Activated CD8-positive, alpha-beta memory T cell treated with anti-CD3 and anti-CD28 coated beads, Interleukin-2, amount 50 U/mL, for 1 hour (primary cell): ENCODE results near the gene FAM50A.

Source experiments
- DNase-seq: peaks from one replicate; pipeline ENCODE4 v3.0.0-alpha.2; 2020; ENCODE audit errors: extremely low read depth

Gene FAM50A

DNA sequence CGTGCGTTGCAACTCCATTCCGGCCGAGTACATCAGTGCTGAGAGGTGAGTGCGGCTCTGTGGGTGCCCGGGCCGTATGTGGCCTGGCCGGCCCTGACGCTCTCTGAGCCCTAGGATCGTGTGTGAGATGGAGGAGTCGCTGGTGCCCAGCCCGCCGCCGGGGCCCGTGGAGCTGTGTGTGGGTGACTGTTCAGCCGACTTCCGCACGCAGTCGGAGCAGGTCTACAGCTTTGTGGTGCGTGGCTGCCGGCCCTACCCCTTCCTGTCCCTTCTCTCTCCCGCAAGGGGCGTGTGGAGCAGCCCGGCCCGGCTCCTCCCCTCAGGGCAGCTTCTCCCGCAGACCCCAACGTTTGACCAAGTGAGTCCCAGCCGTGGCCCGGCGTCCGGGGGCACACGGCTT, 22.1 kb downstream of the FAM50A start:
- no peak for DNase-seq

DNA sequence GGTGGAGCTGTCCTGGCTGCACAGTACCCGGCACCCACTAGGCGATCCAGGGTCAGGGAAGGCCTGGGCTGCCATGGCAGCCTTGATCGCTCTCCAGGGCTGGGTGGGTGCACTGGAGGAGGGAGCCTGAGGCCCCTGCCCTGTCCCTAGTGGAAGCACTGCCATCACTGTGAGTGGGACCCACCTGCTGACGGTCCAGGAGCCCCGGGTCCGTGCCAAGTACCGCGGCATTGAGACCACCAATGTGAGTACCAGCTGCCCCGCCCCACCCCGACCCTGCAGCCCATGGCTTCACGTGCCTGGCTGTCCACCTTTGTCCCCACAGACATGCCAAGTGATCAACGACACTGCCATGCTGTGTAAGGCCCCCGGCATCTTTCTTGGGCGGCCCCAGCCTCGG, 23.0 kb downstream of the FAM50A start:
- no peak for DNase-seq

DNA sequence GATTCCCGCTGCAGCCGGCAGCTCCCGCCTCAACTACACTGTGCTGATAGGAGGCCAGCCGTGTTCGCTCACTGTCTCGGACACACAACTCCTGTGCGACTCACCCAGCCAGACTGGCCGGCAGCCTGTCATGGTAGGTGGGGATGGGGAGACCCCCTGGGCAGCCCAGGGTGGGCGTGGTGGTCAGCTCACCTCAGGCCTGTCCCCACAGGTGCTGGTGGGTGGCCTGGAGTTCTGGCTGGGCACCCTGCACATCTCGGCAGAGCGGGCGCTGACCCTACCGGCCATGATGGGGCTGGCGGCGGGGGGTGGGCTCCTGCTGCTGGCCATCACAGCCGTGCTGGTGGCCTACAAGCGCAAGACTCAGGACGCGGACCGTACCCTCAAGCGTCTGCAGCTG, 23.6 kb downstream of the FAM50A start:
- no peak for DNase-seq

DNA sequence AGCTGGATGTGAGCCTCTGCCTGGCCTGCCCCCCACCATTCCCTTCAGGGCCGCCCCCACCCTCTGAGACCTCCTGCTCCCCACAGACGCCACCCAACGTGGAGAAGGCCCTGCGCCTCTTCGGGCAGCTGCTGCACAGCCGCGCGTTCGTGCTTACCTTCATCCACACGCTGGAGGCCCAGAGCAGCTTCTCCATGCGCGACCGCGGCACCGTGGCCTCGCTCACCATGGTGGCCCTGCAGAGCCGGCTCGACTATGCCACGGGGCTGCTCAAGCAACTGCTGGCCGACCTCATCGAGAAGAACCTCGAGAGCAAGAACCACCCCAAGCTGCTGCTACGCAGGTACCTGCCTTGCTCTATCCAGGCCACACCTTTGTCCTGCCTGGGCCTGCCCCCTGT, 24.3 kb downstream of the FAM50A start:
- DNase-seq, result no peak

DNA sequence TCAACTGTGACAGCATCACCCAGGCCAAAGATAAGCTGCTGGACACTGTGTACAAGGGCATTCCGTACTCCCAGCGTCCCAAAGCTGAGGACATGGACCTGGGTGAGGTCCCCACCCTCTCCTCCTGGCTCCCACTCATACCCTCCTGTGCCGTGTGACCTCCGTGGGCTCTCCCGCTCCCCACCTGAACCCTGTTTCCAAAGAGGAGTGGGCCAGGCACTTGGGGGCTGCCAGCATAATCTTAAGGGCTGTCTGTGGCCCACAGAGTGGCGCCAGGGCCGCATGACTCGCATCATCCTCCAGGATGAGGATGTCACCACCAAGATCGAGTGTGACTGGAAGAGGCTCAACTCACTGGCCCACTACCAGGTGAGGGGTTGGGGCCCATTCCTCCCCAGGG, 25.2 kb downstream of the FAM50A start:
- no peak for DNase-seq

DNA sequence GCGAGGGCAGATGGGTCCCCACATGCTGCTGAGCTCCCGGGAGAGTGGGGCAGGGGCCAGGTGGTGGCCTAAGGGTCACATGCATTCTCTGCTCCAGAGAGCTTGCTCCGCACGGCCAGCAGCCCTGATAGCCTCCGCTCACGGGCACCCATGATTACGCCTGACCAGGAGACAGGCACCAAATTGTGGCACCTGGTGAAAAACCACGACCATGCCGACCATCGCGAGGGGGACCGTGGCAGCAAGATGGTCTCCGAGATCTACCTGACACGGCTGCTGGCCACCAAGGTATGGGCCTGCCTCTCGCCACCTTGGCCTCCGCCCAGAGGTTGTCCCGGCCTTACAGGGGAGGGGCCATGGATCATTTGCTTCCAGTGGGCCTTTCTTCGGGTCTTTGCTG, 25.9 kb downstream of the FAM50A start:
- no peak for DNase-seq

DNA sequence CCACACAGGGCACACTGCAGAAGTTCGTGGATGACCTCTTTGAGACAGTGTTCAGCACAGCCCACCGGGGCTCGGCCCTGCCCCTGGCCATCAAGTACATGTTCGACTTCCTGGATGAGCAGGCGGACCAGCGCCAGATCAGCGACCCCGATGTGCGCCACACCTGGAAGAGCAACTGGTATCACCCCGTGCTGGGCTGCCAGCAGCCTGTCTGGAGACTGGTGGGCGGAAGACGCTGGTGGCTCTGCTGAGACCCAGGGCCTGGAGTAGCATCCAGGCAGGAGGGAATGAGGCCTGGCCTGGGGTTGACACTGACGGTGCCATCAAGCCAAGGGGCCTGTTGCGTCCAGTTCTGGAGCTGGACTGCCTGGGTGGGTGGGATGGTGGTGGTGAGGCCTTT, 26.5 kb downstream of the FAM50A start:
- DNase-seq, result no peak

DNA sequence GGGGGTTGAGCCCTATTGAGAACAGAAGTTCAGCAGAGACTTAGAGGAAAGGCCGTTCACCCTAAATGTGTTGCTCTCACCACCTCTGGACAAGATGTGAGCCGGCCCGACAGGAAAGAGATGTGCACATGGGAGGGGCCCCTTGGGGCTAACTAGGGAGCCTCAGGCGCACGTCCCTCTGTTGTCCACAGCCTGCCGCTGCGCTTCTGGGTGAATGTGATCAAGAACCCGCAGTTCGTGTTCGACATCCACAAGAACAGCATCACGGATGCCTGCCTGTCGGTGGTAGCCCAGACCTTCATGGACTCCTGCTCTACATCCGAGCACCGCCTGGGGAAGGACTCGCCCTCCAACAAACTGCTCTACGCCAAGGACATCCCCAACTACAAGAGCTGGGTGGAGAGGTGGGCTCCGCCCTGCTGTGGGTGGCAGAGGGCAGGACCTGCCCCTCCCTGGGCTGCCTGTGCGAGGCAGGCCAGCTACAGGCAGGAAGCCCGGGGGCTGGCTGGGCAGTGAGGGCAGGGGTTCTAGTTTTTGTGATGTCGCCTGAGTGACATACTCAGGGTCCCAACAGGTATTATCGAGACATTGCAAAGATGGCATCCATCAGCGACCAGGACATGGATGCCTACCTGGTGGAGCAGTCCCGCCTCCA, 27.1 kb downstream of the FAM50A start:
- DNase-seq, result no peak

DNA sequence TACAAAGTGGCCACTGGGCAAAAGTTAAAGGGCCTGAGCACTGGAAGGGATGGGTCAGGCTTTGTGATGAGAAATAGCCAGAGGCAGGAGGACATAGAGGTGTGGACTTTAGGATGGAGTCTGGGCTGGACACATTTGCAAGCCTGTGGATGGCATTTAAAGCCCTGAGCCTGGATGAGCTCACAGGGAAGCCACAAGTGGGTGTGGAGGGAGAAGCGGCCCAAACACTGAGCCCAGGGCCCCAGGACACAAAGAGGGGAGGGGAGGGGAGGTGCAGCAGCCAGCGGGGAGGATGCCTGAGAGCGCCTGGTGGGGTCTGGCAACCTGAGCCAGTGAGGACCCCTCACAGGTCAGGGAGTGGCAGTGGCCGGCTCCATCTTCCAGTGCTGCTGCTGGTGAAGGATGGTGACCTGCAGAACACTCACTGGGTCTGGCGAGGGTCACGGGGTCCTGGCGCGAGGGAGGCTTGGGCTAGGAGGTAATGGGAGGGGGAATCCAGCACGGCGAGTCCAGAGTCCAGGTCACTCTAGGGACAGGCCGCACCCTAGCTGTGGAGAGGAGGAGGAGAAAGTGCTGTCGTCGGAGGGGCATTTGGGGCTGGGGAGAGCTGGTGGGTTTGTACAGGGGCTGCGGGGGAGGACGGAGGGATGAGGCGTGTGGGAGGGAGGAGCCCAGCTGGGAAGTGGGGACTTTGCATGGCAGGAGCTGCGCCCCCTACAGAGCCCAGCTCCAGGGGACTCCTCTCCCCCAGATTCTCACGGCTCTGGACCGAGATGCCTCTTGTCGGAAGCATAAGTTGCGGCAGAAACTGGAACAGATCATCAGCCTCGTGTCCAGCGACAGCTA, 28.1 kb downstream of the FAM50A start:
- no peak for DNase-seq

DNA sequence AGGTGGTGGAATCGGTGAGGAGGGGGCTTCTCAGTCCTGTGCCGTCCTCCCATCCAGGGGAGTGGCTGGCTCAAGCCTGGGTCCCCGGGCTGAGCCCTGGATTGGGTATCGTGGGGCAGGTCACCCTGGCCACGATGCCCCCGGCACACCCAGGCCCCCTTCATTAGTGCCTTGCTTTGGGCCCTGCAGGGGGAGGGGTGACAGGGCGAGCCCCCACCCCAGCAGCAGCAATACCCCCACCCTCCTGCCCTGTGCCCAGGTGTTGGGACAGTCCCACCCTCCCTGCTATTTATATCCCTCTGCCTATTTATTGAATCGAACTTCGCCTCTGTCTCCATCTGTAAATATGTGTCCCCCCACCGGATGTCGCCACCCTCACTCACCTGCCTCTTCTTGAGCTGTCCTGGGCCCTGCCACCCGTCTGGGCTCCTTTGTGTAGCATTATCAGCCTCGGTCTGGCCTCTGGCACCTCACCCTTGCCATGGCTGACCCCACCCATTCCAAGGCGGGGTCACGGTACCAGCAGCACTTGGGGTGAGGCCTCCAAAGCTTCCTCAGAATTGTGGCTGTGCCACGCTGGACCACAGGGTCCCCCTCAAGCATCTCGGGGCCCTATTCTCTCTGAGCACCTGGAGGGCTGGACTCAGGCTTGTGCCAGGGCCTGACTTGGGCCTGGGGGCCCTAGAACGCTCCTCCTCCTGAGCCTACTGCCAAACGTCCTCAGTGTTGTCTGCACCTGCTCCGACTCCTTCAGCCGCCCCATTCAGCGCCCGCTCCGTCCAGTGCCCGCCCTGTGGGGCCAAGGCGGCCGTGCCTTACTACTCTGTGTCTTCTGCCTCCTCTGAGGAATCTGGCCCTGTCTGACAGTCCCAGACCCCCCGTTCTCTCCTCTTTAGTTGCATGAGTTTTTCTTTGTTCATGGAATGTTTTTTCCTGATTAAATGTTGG, 29.0 kb downstream of the FAM50A start:
- DNase-seq, result no peak

DNA sequence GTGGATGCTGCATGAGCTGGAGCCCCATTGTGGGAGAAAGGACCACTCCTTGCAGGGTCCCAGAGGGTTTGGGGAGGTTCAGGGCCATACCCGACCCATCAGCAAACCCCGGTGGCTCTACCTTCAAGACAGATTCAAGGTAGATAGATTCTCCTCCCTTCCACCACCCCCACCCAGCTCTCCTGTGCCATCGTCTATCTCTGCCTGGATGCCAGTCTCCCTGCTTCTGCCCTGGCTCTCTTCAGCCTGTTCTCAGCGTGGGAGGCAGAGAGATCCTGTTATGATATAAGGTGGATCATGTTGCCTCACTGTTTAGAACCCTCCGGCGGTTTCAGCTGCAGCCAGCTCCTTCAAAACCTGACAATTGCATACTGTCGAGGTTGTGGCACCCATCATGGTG, 29.7 kb downstream of the FAM50A start:
- DNase-seq, result no peak

DNA sequence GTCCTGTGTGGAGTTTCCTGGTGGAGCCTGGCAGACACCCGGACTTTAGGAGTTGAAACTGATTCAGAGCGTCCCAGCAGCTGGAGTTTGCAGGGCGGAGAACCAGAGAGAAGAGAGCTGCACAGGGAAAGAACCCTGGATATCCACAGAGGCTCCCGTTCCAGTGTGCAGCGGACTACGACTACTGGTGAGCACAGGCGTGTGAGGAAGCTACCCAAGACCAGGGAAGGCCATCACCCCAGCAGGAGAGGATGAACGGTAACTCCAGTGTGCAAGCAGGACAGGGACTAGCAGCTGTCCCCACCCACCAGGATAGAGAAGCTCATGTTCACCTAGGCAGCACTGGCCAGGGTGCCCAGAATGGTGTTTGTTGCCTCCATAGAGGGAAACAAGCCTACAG, 32.9 kb downstream of the FAM50A start:
- DNase-seq, result no peak

DNA sequence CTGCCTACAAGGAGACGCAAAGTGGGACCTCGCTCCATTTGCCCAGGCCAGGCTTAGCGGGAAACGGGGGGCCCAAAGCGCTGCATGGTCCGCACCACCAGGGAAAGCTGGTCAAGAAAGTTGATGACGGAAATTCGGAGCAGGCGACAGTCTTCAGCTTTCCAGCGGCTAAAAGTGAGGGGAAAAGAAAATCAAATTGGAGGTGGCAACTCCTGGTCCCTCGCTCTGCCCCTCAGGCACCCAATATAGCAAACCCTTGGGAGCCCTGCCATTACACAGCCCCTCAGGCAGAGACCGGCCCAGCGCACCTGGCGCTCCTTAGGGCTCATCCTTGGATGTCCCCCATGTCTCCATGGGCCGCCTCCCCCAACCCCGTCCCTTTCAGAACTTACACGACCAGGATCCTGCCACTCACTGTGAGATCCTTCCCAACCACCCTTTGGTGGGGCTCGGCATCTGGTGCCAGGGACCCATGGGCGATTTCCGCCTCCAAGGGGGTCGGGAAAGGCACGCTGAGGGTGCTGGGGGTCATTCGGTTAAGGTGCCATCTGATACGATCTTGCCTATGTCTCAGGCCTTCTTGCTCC, 34.0 kb downstream of the FAM50A start:
- DNase-seq, result no peak

DNA sequence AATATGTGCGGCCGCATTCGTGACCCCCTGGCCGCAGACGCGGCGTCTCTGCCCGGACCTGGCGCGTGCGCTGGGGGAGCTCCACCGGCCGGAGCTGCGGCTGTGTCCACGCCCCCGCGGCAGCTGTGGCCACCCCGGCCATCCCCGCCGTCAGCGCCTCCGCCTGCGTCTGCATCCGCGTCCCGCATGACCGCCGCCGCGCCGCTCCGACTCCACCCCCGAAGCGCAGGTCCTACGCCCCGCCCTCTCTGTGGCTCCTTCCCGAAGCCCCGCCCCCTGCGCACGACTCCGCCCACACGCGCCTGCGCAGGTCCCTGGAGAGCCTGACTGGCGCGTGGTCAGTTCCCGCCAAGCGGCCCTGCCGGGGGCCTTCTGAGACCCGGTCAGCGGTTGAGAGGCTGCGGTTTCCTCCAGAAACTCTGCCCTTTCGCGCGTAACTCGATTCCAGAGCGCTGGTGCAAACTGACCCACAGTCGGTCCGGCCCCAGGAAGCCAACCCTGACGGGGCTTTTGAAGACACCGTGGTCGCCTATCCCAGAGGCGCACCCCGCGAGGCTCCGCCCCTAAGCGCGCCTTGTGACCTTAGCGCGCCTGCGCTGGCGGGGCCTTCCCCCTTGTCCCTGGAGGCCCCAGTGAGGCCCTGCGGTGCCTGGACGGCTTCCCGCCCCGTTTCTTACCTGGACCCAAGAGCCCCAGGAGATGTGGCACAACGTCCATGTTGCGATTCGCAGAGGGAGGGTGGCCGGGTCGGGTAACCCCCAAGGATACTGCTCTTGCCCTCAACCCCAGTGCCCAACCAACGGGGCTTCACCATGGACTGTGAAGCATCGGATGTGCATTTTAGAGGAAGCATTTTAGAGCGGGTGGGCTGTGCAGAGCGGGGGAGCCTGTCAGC, 35.0 kb downstream of the FAM50A start, which contains the start of gene LAGE3:
LAGE3 (minus strand) TSS at position 554 of the 895 bp plus-strand sequence; CDS start at position 188, 366 bp downstream.
- peak; percentile 75 for DNase-seq

DNA sequence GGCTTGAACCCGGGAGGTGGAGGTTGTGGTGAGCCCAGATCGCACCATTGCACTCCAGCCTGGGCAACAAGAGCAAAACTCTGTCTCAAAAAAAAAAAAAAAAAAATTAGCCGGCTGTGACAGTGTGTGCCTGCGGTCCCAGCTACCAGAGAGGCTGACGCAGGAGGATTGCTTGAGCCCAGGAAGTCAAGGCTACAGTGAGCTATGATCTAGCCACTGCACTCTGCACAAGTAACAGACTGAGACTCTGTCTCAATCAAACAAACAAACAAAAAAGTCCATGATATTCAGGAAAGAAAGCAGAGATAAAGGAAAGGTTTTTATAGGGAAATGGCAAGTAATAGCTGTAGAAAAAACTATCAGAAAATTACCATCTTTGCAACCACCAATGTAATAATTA, 37.3 kb downstream of the FAM50A start:
- no peak for DNase-seq

DNA sequence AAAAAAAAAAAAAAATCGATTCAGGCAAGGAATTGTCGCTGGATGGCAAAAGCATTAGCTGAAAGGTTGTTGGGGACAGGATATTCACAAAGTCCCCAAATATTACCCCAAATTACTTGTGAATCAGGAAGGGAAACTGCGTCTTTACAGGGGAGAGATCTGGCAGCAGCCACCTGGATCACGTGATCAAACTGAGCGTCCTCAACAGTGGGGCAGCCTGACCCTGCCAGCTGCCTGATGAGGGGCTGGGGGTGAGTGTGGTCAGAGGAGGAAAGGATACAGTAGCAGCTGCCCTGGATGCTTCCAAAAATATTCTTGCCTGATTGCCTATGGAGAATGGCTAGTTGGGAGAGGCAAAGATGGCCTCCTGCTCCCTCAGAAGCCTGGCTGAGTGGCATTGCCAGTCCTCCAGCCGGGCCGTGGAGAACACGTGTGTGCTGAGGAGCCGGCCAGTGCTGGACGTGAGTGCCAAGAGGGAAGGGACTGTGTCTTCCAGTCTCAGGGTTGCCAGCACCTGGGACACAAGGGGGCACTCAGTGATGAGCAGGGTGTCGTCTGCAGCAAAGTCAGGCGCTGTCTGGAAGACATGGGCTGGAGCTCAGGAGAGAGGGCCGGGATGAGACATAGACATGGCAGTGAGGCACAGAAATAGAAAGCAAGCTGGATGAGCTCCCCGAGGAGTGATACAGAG, 38.1 kb downstream of the FAM50A start:
- no peak for DNase-seq

DNA sequence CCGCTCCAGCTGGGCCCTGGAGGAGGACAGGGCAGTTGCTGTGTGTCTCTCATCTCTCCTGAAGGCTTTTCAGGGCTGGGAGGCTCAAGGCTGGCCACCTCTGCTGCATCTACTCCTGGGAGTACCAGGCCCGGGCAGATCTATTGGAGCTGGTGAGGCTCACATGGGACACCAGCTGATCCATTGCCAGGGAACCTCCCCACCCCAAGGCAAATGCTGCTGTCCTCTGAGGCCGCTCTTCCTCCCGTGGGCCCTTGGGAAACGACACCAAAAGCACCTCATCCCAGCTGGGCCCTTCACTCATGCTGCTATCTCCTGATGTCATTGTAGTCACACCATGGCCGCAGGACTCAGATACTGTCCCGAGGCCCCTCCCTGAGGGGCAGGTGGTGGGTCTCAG, 38.8 kb downstream of the FAM50A start:
- DNase-seq, result no peak

DNA sequence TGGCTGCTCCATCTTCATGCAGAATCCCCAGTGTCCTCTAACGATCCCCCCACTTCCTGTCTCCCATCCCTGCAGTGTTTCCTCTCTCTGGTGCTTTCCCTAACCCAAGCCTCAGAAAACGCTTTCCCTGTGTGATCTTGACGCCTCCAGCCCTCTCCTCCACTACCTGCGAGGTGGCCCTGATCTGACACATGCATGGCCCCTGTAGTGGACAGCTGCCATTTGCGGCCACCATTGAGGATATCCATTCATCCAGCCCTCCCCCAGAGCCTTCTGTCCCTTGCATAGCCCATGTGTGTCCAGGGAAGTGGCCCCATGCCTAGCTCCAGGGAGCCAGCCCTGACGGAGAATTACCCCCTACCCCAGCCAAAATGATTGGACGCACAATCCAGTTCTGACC, 39.4 kb downstream of the FAM50A start:
- DNase-seq, result no peak

DNA sequence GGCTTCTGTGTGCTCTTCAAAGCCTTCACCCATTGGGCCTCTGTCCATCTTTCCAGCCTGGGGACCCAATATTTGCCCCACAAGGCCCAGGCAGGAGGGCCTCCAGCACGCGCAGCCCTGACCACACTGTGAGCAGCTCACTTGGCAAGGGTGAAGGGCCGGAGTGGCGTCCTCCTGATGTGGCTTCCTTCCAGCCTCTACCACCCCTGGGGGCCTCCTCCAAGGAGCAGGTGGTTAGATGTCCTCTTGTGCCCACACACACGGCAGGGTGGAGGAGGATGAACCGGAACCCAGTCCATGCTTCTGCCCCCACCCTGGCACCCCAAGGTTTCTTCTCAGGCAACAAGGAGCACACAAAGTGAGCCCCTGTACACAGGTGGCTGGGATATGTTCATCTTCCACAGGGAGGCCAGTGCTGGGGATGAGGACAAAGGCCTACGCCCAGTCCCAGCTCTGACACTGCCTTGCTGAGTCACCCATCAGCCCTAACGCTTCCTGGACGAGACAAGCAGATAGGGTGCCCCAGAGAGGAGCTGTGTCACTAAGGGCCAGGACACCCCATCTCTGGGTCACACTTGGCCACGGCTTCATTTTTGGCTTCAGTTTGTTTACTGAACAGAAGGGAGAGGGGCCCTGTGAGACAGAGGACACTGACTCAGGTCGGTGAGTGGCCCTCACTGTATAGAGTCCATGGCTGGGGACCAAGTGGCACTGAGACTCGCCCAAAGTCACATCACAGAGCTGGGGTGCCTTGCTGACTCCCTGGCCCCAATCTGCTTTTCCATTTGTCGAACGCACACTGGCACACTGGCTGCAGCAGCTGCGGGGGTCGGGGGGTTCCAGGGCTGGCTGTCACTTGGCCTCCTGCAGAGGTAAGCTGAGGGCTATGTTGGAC, 40.6 kb downstream of the FAM50A start:
- no peak for DNase-seq
